Natural killer cell (primary cell): ENCODE results near the gene RHOF. TPM values are rescaled to one million over a fixed set of nuclear protein-coding genes. Genes with fewer than 3 reads are reported as not detected.
A peak's percentile ranks its signal among the peaks of the same experiment; 100 is the strongest.

Source experiments
- ATAC-seq, 3 donors: fragments of 150-1000 bp in 2 of 3; fragments of 200-7000 bp in 1 of 3; cut with Tn5 transposase; 1 replicate in 1 of 3; 2 replicates in 2 of 3; pipeline ENCODE4 v1.10.0; 2021; ENCODE audit warnings: mild to moderate bottlenecking in 2 of 3, moderate library complexity in 2 of 3
- DNase-seq, 2 donors: peaks; one replicate each; pipeline versions ENCODE4 v3.0.0 to v3.0.0-alpha.2; 2013 to 2021; ENCODE audit warnings: mixed read lengths in 1 of 2
- H3K27ac ChIP-seq: one replicate; pipeline ENCODE4 v1.5.1; 2013; ENCODE audit warnings: mild to moderate bottlenecking, low read length
- H3K27me3 ChIP-seq: one replicate; pipeline ENCODE4 v1.6.1; 2013; ENCODE audit warnings: low read length; ENCODE audit not compliant: control insufficient read depth, insufficient read depth
- H3K36me3 ChIP-seq: one replicate; pipeline ENCODE4 v1.6.1; 2013; ENCODE audit warnings: low read length; ENCODE audit not compliant: control insufficient read depth, insufficient read depth
- H3K4me1 ChIP-seq: one replicate; pipeline ENCODE4 v1.6.1; 2013; ENCODE audit warnings: low read length; ENCODE audit not compliant: control insufficient read depth, insufficient read depth
- H3K4me3 ChIP-seq: one replicate; pipeline ENCODE4 v1.5.1; 2013; ENCODE audit warnings: low read length
- H3K9me3 ChIP-seq: one replicate; pipeline ENCODE4 v1.6.1; 2013; ENCODE audit warnings: low read length; ENCODE audit not compliant: control insufficient read depth, insufficient read depth
- H3K27ac Mint-ChIP-seq, 2 donors: one replicate each; pipeline ENCODE4 v1.8.0; 2022; ENCODE audit warnings: mild to moderate bottlenecking in 2 of 2, mixed read lengths in 2 of 2, moderate library complexity in 1 of 2
- H3K27me3 Mint-ChIP-seq, 2 donors: one replicate each; pipeline ENCODE4 v1.8.0; 2022; ENCODE audit warnings: low read depth in 2 of 2, mixed read lengths in 2 of 2
- H3K36me3 Mint-ChIP-seq: one replicate; pipeline ENCODE4 v1.8.0; 2022; ENCODE audit warnings: mixed read lengths
- H3K4me1 Mint-ChIP-seq, 2 donors: one replicate each; pipeline ENCODE4 v1.8.0; 2022; ENCODE audit warnings: mixed read lengths in 2 of 2
- H3K4me3 Mint-ChIP-seq: one replicate; pipeline ENCODE4 v1.8.0; 2022; ENCODE audit warnings: mild to moderate bottlenecking, moderate library complexity, mixed read lengths
- H3K9me3 Mint-ChIP-seq, 2 donors: one replicate each; pipeline ENCODE4 v1.8.0; 2022; ENCODE audit warnings: mixed read lengths in 2 of 2
- WGBS: methylation state at CpG from one replicate; pipeline ENCODE4 v1.1.7; 2013; ENCODE audit warnings: missing lambda C conversion rate; ENCODE audit not compliant: insufficient coverage; 5-methylcytosine and 5-hydroxymethylcytosine counted together
- intact Hi-C: fragments of 100-400 bp; cut with micrococcal nuclease; formaldehyde crosslinking; loops from one replicate; pipeline ENCODE4 v1.14.2; 2022
- total RNA-seq, 4 donors: library from RNA; stranded (reverse); fragments of 120-200 nt in 1 of 4; gene quantifications; one replicate each; pipeline versions ENCODE4 v1.2.3 to v1.2.4, GENCODE V29; 2013 to 2022
- TF ChIP-seq, protein P1 (sequence below): fragments of 200-600 bp; IDR thresholded peaks from one replicate; pipeline ENCODE4 v1.8.0; 2022; ENCODE audit warnings: antibody characterized with exemption

RHOF gene
- total RNA-seq, 3 donors from 2014 or later (not counting 1 experiment from before 2014, with no cell fraction given) = 146 to 201 (median 177) TPM

DNA sequence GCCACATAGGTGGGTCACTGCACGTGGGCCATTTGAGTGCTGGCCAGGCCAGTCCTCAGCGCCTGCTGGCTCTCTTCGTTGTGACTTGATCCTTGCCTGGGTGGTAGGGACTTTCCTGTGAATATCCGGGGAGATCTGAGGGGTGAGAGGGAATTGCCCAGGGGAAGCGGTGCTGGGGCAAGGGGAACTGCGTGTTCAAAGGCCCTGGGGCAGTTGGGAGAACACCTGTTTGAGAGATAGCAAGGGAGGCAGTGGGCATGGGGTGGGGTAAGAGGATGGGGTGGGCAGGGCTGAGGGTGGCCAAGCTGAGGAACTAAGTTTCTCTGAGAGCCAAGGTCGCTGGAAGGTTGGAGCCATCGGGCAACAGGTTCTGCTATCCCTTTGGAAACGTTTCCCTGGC, 35.3 kb upstream of the RHOF start:
- TF ChIP-seq, protein P1, sequence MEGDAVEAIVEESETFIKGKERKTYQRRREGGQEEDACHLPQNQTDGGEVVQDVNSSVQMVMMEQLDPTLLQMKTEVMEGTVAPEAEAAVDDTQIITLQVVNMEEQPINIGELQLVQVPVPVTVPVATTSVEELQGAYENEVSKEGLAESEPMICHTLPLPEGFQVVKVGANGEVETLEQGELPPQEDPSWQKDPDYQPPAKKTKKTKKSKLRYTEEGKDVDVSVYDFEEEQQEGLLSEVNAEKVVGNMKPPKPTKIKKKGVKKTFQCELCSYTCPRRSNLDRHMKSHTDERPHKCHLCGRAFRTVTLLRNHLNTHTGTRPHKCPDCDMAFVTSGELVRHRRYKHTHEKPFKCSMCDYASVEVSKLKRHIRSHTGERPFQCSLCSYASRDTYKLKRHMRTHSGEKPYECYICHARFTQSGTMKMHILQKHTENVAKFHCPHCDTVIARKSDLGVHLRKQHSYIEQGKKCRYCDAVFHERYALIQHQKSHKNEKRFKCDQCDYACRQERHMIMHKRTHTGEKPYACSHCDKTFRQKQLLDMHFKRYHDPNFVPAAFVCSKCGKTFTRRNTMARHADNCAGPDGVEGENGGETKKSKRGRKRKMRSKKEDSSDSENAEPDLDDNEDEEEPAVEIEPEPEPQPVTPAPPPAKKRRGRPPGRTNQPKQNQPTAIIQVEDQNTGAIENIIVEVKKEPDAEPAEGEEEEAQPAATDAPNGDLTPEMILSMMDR = no peak
- ATAC-seq (no peak), DNase-seq (no peak)
- intact Hi-C loops = no loop called here
- H3K4me1 Mint-ChIP-seq = peaks cover 13 to 28% of the 10 kb centered on the region in 2 donors
- H3K9me3 ChIP-seq = no peaks in the 10 kb centered on the region
- no peaks in the 10 kb centered on the region for H3K27me3 ChIP-seq
- peaks cover 8% of the 10 kb centered on the region for H3K36me3 Mint-ChIP-seq
- H3K36me3 ChIP-seq = peaks cover 56% of the 10 kb centered on the region
- H3K9me3 Mint-ChIP-seq = no peaks in the 10 kb centered on the region
- no peaks in the 10 kb centered on the region for H3K27me3 Mint-ChIP-seq
- H3K4me3 ChIP-seq = no peak overlapping the region
- peak overlapping the region; percentile 53 to 60 for H3K27ac Mint-ChIP-seq
- H3K4me3 Mint-ChIP-seq = no peak overlapping the region
- H3K27ac ChIP-seq = no peak overlapping the region
- WGBS = 97% methylated on average over 9 of the region's 9 CpGs
- no peaks in the 10 kb centered on the region for H3K4me1 ChIP-seq

DNA sequence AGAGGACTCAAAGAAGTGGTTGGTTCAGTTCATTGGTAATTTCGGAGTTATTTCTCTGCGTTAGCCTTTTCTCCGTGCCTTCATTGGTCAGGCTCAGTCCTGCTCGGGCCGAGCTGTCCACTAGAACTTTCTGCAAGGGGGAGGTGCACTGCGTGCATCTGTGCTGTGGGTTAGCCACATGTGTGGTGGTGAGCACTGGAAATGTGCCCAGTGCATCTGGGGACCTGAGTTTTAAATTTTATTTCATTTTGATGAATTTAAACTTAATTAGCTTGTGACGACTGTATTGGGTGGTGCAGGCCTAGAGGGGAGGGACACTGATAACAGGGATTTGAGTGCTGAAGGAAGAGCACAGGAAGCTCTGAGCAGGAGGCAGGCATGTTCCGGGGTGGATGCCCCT, 34.8 kb upstream of the RHOF start:
- H3K4me1 Mint-ChIP-seq = peaks cover 13 to 28% of the 10 kb centered on the region in 2 donors

DNA sequence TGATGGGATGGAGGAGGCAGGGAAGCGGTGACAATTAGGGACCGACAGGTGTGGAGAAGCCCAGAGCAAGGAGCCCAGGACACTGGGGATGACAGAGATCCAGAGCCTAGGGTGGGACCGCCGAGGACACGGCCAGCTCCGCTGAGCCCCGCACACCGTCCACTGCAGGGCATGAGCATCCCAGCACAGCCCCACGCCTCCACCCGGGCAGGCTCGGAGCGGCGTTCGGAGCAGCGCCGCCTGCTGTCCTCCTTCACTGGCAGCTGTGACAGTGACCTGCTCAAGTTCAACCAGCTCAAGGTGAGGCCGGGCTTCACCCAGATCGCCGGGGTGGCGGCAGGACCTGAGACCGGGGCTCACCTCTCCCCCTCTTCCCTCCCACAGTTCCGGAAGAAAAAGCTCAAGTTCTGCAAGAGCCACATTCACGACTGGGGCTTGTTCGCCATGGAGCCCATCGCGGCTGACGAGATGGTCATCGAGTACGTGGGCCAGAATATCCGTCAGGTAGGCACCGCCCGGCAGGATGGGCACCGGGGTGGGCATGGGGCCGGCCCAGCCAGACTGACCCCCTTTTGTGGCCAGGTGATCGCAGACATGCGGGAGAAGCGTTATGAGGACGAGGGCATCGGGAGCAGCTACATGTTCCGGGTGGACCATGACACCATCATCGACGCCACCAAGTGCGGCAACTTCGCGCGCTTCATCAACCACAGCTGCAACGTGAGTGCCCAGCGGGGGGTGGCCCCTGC, 34.0 kb upstream of the RHOF start:
- no peaks in the 10 kb centered on the region for H3K9me3 Mint-ChIP-seq
- H3K4me3 Mint-ChIP-seq = no peak overlapping the region
- Histone ChIP-seq H3K4me1 (no peaks in the 10 kb centered on the region), H3K9me3 (no peaks in the 10 kb centered on the region), H3K36me3 (peaks cover 64% of the 10 kb centered on the region), H3K27me3 (no peaks in the 10 kb centered on the region), H3K27ac (no peak overlapping the region), H3K4me3 (no peak overlapping the region)
- intact Hi-C loops = no loop called here
- WGBS = 97% methylated on average over 48 of the region's 48 CpGs
- no peaks in the 10 kb centered on the region for H3K27me3 Mint-ChIP-seq
- peak overlapping the region in 1 of 2 donors; percentile 77 for H3K27ac Mint-ChIP-seq
- peaks cover 13 to 28% of the 10 kb centered on the region in 2 donors for H3K4me1 Mint-ChIP-seq
- peaks cover 8% of the 10 kb centered on the region for H3K36me3 Mint-ChIP-seq
- TF ChIP-seq, protein P1 = no peak
- DNase-seq (no peak), ATAC-seq (no peak)

More for the DNA sequence above, 34.8 kb upstream of the RHOF start:
- DNase-seq = no peak
- ATAC-seq = no peak
- WGBS = 96% methylated on average over 8 of the region's 8 CpGs
- Mint-ChIP-seq H3K36me3 (peaks cover 8% of the 10 kb centered on the region), H3K27me3 (no peaks in the 10 kb centered on the region), H3K4me3 (no peak overlapping the region), H3K27ac (peak overlapping the region; percentile 53 to 60), H3K9me3 (no peaks in the 10 kb centered on the region)
- no peak overlapping the region for H3K27ac ChIP-seq
- H3K36me3 ChIP-seq = peaks cover 61% of the 10 kb centered on the region
- TF ChIP-seq, protein P1 = no peak
- no peaks in the 10 kb centered on the region for H3K27me3 ChIP-seq
- H3K4me3 ChIP-seq = no peak overlapping the region
- no peaks in the 10 kb centered on the region for H3K4me1 ChIP-seq
- no peaks in the 10 kb centered on the region for H3K9me3 ChIP-seq
- intact Hi-C loops = no loop called here
